Right lobe of liver (tissue), 4 donors: ENCODE results near the gene NRXN3.

ENCODE experiments used
- POLR2A ChIP-seq: fragments of 450-650 bp; IDR thresholded peaks from one replicate; pipeline ENCODE4 v1.6.1; 2017; ENCODE audit warnings: antibody characterized with exemption, mild to moderate bottlenecking
- TF ChIP-seq, protein P1 (sequence below), 4 donors: fragments of 200-600 bp in 3 of 4; fragments of 450-650 bp in 1 of 4; IDR thresholded peaks; one replicate each; pipeline versions ENCODE4 v1.5.1 to v1.8.0; 2016 to 2022; ENCODE audit warnings: antibody characterized with exemption in 4 of 4, mild to moderate bottlenecking in 2 of 4
- donor health status: DM: no; HTN: no; CAD: no.
- donor health status: DM: no; HTN: no; CAD: no.
- donor health status: DM: no; HTN: yes; CAD: no.

DNA sequence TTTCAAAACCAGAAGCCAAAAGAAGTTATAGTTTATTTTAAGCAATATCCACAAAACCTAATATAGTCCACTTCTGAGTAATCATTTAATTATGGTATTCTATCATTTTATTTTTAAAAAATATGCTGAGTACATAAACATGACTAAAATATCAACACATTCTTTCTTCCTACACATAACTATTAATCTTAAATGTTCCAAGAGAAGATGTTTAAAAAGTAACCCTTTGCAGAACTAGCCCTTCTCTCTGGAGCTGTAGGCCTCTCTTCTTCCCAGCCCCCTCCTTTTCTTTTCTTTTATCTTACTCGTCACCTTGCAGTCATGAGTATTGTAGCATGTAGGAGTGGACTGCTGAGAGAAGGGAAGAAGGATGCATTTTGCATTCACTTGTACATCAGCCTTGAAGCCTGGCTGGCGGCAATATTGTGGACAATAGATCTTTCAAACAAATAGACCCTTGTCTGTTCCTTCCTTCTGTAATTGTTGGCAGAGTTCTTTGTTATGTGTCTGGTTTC is 941.9 kb downstream of the NRXN3 start:
- TF ChIP-seq, protein P1, sequence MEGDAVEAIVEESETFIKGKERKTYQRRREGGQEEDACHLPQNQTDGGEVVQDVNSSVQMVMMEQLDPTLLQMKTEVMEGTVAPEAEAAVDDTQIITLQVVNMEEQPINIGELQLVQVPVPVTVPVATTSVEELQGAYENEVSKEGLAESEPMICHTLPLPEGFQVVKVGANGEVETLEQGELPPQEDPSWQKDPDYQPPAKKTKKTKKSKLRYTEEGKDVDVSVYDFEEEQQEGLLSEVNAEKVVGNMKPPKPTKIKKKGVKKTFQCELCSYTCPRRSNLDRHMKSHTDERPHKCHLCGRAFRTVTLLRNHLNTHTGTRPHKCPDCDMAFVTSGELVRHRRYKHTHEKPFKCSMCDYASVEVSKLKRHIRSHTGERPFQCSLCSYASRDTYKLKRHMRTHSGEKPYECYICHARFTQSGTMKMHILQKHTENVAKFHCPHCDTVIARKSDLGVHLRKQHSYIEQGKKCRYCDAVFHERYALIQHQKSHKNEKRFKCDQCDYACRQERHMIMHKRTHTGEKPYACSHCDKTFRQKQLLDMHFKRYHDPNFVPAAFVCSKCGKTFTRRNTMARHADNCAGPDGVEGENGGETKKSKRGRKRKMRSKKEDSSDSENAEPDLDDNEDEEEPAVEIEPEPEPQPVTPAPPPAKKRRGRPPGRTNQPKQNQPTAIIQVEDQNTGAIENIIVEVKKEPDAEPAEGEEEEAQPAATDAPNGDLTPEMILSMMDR (IDR thresholded peaks at IDR 0.05) = no peak
- TF ChIP-seq POLR2A = no peak
